SH-SY5Y (cell line): Measurements from ENCODE around the gene RPS26.

ENCODE experiments used
- GATA2 ChIP-seq: IDR thresholded peaks from 2 replicates; pipeline ENCODE4 v1.6.1; 2011; ENCODE audit warnings: mild to moderate bottlenecking, low read depth, low read length
- GATA3 ChIP-seq: IDR thresholded peaks from 2 replicates; pipeline ENCODE4 v1.6.1; 2011; ENCODE audit warnings: low read depth, mild to moderate bottlenecking, low read length, moderate library complexity

DNA sequence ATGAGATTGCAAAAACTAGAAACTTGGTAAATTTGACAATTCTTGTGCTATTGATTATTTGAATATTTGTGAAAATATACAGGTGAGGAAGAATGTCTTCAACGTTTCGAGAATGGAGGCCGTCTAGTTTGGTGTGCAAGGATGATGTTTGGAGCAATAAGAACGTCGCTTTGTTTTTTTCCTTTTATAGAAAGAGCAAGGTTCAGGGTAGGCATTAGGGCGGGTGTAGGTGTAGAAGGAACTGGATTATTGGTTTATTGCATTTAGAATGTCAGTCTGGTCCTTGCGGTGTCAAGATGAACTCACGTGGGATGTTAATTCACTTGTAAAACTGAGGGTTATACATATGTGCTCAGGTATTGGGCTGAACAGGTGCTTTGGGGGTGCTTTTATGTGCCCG lies 1.1 kb downstream of the RPS26 start:
- TF ChIP-seq GATA2: no peak
- TF ChIP-seq GATA3: no peak
